Activated CD4-positive, alpha-beta T cell treated with anti-CD3 and anti-CD28 coated beads, Interleukin-2, amount 50 U/mL, for 4 hours (primary cell): Measurements from ENCODE around the gene WTAP.
"Not testable (repeated sequence)": the region's sequence is repeated elsewhere in the genome, so short reads cannot be mapped to it uniquely, and the experiment has no call there.

Experiments used
- DNase-seq, 2 experiments: peaks; one replicate each; pipeline ENCODE4 v3.0.0-alpha.2; 2020

The WTAP gene

GRCh38 chr6:159726918-159727716, at the start of gene WTAP:
Gene WTAP, plus strand, starts transcription at chr6:159727506. Its CDS starts 8,760 bp downstream, at chr6:159736266.
- DNase-seq = peak; percentile 97 to 98

GRCh38 chr6:159677506-159678165, 49.7 kb upstream of the WTAP start:
- DNase-seq = no peak

GRCh38 chr6:159678574-159678973, 48.7 kb upstream of the WTAP start:
- DNase-seq = no peak

GRCh38 chr6:159679091-159680077, 47.9 kb upstream of the WTAP start:
- DNase-seq = no peak

- no peak for DNase-seq
These were observed 47.2 kb upstream of the WTAP start for GRCh38 chr6:159680104-159680503.

- no peak for DNase-seq
These were observed 46.0 kb upstream of the WTAP start for GRCh38 chr6:159681191-159681880.

- no peak for DNase-seq
These were observed 45.0 kb upstream of the WTAP start for GRCh38 chr6:159682295-159682694.

GRCh38 chr6:159682810-159683209, 44.5 kb upstream of the WTAP start:
- DNase-seq = no peak

GRCh38 chr6:159684013-159684304, 43.3 kb upstream of the WTAP start:
- DNase-seq = no peak

GRCh38 chr6:159686040-159686439, 41.3 kb upstream of the WTAP start:
- no peak for DNase-seq

GRCh38 chr6:159686703-159687102, 40.6 kb upstream of the WTAP start:
- no peak for DNase-seq

- DNase-seq = no peak
These were observed 40.0 kb upstream of the WTAP start for GRCh38 chr6:159687341-159687740.

GRCh38 chr6:159688266-159688905, 38.9 kb upstream of the WTAP start:
- no peak for DNase-seq

GRCh38 chr6:159689001-159689400, 38.3 kb upstream of the WTAP start:
- DNase-seq = no peak

- DNase-seq = not testable (repeated sequence)
These were observed 37.2 kb upstream of the WTAP start for GRCh38 chr6:159690135-159690534.

GRCh38 chr6:159691133-159691962, 36.0 kb upstream of the WTAP start:
- DNase-seq = no peak

- no peak for DNase-seq
These were observed 35.4 kb upstream of the WTAP start for GRCh38 chr6:159691963-159692287.

- peak; percentile 51 to 58 for DNase-seq
These were observed 34.8 kb upstream of the WTAP start for GRCh38 chr6:159692303-159693127.

GRCh38 chr6:159693128-159693893, 34.0 kb upstream of the WTAP start, which contains the start of gene SOD2:
Gene SOD2, minus strand, starts transcription at chr6:159693241. Its CDS starts 74 bp downstream, at chr6:159693167.
- DNase-seq = peak; percentile 72 to 74
